Skeletal muscle cell (primary cell): ENCODE measurements around the gene TBCB.
"Not testable (repeated sequence)": the region's sequence is repeated elsewhere in the genome, so short reads cannot be mapped to it uniquely, and the experiment has no call there.

Experiments used
- DNase-seq: peaks from one replicate; pipeline ENCODE4 v3.0.0-alpha.2; 2010; ENCODE audit warnings: low read depth
- H3K4me3 ChIP-seq: 2 replicates; pipeline ENCODE4 v1.5.1; 2011; ENCODE audit warnings: low read depth, mild to moderate bottlenecking, control low read depth, low read length, moderate library complexity

The TBCB gene

GRCh38 chr19:36115453-36116343 lies at the start of gene TBCB:
Gene TBCB (plus strand): TSS chr19:36115468. CDS start chr19:36115561, 93 bp downstream.
- peak within 1 kb of the TSS; percentile 90 for H3K4me3 ChIP-seq
- no peak for DNase-seq

- no peak overlapping the region for H3K4me3 ChIP-seq
- no peak for DNase-seq
Measured at GRCh38 chr19:36067681-36068080, 47.6 kb upstream of the TBCB start.

- H3K4me3 ChIP-seq, DNase-seq: not testable (repeated sequence)
Measured at GRCh38 chr19:36068810-36069499, 46.3 kb upstream of the TBCB start.

- DNase-seq: no peak
- no peak overlapping the region for H3K4me3 ChIP-seq
Measured at GRCh38 chr19:36072081-36072480, 43.2 kb upstream of the TBCB start.

GRCh38 chr19:36073121-36073876 lies 42.0 kb upstream of the TBCB start:
- no peak overlapping the region for H3K4me3 ChIP-seq
- DNase-seq: no peak

GRCh38 chr19:36079389-36079945 lies 35.8 kb upstream of the TBCB start:
- DNase-seq: no peak
- no peak overlapping the region for H3K4me3 ChIP-seq

GRCh38 chr19:36081385-36081784 lies 33.9 kb upstream of the TBCB start:
- H3K4me3 ChIP-seq: no peak overlapping the region
- DNase-seq: no peak

GRCh38 chr19:36081894-36082293 lies 33.4 kb upstream of the TBCB start:
- no peak for DNase-seq
- H3K4me3 ChIP-seq: no peak overlapping the region

GRCh38 chr19:36082916-36083315 lies 32.4 kb upstream of the TBCB start:
- H3K4me3 ChIP-seq: no peak overlapping the region
- DNase-seq: no peak

GRCh38 chr19:36084231-36085009 lies 30.8 kb upstream of the TBCB start:
- no peak overlapping the region for H3K4me3 ChIP-seq
- no peak for DNase-seq

- no peak overlapping the region for H3K4me3 ChIP-seq
- no peak for DNase-seq
Measured at GRCh38 chr19:36086326-36086725, 28.9 kb upstream of the TBCB start.

- no peak overlapping the region for H3K4me3 ChIP-seq
- DNase-seq: no peak
Measured at GRCh38 chr19:36089847-36090246, 25.4 kb upstream of the TBCB start.

GRCh38 chr19:36090910-36091695 lies 24.2 kb upstream of the TBCB start:
- DNase-seq: no peak
- H3K4me3 ChIP-seq: no peak overlapping the region

- no peak for DNase-seq
- H3K4me3 ChIP-seq: no peak overlapping the region
Measured at GRCh38 chr19:36092566-36092965, 22.7 kb upstream of the TBCB start.

- no peak for DNase-seq
- no peak overlapping the region for H3K4me3 ChIP-seq
Measured at GRCh38 chr19:36093146-36093662, 22.1 kb upstream of the TBCB start.

- no peak overlapping the region for H3K4me3 ChIP-seq
- DNase-seq: no peak
Measured at GRCh38 chr19:36093687-36094086, 21.6 kb upstream of the TBCB start.

- no peak overlapping the region for H3K4me3 ChIP-seq
- no peak for DNase-seq
Measured at GRCh38 chr19:36097036-36097435, 18.2 kb upstream of the TBCB start.

GRCh38 chr19:36099166-36099785 lies 16.0 kb upstream of the TBCB start:
- no peak overlapping the region for H3K4me3 ChIP-seq
- no peak for DNase-seq
